Bronchus fibroblast of lung (primary cell): ENCODE results near the gene ARFGAP1. TPM values are rescaled to one million over a fixed set of nuclear protein-coding genes. Genes with fewer than 3 reads are reported as not detected.

ENCODE experiments used
- total RNA-seq: library from RNA; depleted of rRNA; stranded (reverse); fragments of >200 nt; gene quantifications from 2 replicates; pipeline ENCODE4 v1.2.3, GENCODE V29; 2015

ARFGAP1 gene
- total RNA-seq: 58.3 and 63.9 TPM in 2 replicates

GRCh38 chr20:63272105-63273058, at the start of gene ARFGAP1:
ARFGAP1 (plus strand) TSS chr20:63272813; CDS start chr20:63275581, 2,768 bp downstream.

GRCh38 chr20:63235399-63235983, 37.1 kb upstream of the ARFGAP1 start, which contains the start of gene BIRC7:
BIRC7 (plus strand) TSS chr20:63235905; CDS start chr20:63236097, 192 bp downstream.

GRCh38 chr20:63254232-63254605, 18.4 kb upstream of the ARFGAP1 start, which contains the start of gene NKAIN4:
NKAIN4 (minus strand) TSS chr20:63254463; CDS start chr20:63254450, 13 bp downstream.

GRCh38 chr20:63292904-63293303, 20.3 kb downstream of the ARFGAP1 start, which contains the start of gene COL20A1:
COL20A1 (plus strand) TSS chr20:63293186; CDS start chr20:63295108, 1,922 bp downstream.

Other genes starting within 250 kb of the ARFGAP1 start
- gene YTHDF1, start 56.7 kb upstream of the ARFGAP1 start, total RNA-seq: 16.2 and 20.2 TPM in 2 replicates
- gene BIRC7, start 36.9 kb upstream of the ARFGAP1 start, total RNA-seq: not detected in 2 replicates
- gene NKAIN4, start 18.4 kb upstream of the ARFGAP1 start, total RNA-seq: not detected in 2 replicates
- not detected in 2 replicates for gene COL20A1, start 20.4 kb downstream of the ARFGAP1 start, total RNA-seq
- gene CHRNA4, start 88.5 kb downstream of the ARFGAP1 start, total RNA-seq: not detected in 2 replicates
- gene KCNQ2, start 199.8 kb downstream of the ARFGAP1 start, total RNA-seq: not detected in 2 replicates
- 0.30 and 0.67 TPM in 2 replicates for gene EEF1A2, start 226.3 kb downstream of the ARFGAP1 start, total RNA-seq
- gene PPDPF, start 248.0 kb downstream of the ARFGAP1 start, total RNA-seq: 259 and 266 TPM in 2 replicates